Coronary artery (tissue), 2 donors: ENCODE data around the gene MAGI1.

Source experiments
- DNase-seq: peaks from one replicate; pipeline ENCODE4 v3.0.0-alpha.2; 2017; ENCODE audit warnings: low spot score
- H3K27ac ChIP-seq, 2 donors: fragments of 200-600 bp; sonication (generic); one replicate each; pipeline ENCODE4 v1.5.1; 2016 to 2019
- H3K4me3 ChIP-seq: fragments of 200-600 bp; sonication (generic); 2 replicates; pipeline ENCODE4 v1.5.1; 2016; ENCODE audit warnings: mild to moderate bottlenecking, moderate library complexity
- CTCF ChIP-seq: fragments of 200-600 bp; sonication (generic); IDR thresholded peaks from one replicate; pipeline ENCODE4 v1.5.1; 2019; ENCODE audit warnings: antibody characterized with exemption

Gene MAGI1

GRCh38 chr3:65422154-65422553 lies 616.6 kb downstream of the MAGI1 start:
- no peak overlapping the region for H3K27ac ChIP-seq
- H3K4me3 ChIP-seq, result no peak overlapping the region
- no peak for TF ChIP-seq CTCF
- no peak for DNase-seq

DNA sequence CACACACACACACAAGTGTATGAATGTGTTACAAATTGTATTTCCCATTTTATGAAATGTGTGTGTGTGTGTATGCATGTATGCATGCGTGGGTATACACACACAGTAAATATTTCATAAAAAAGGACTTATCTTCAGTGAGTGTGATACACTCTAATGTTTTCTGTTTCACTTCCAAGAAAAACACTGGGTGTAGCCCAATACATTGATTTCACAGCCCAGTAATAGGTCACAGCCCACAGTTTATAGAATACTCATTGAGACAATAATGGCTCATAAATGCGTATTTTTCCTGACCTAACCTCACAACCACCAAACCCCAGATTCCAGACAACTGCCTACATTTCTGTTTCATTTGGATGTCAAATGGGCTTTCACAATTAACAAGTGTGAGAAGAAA lies 619.5 kb downstream of the MAGI1 start:
- no peak for TF ChIP-seq CTCF
- Histone ChIP-seq H3K4me3 (no peak overlapping the region), H3K27ac (no peak overlapping the region)
- DNase-seq, result no peak

- no peak overlapping the region for H3K4me3 ChIP-seq
- TF ChIP-seq CTCF, result no peak
- H3K27ac ChIP-seq, result no peak overlapping the region
- no peak for DNase-seq
Observed at GRCh38 chr3:65413891-65414290, 624.8 kb downstream of the MAGI1 start.

DNA sequence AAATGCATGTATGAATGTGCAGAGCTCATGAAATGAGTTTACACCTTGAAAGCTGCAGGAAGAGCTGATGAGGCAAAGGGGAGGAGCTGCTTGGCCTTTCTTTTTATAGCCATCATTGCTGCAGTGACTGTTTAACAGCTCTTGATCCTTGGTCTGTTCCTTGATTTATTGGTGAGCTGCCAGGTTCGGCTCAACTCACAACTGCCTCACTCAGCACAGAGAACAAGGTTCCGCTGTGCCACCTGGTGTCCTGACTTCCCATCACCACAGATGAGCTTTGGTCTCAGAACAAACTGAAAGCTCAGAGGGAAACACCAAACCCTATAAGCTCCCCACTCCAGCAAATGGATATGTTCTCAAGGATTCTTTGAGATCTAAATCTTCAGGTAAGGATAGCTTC lies 626.1 kb downstream of the MAGI1 start:
- no peak overlapping the region for H3K27ac ChIP-seq
- no peak for DNase-seq
- TF ChIP-seq CTCF, result no peak
- no peak overlapping the region for H3K4me3 ChIP-seq

GRCh38 chr3:65411367-65411766 lies 627.4 kb downstream of the MAGI1 start:
- Histone ChIP-seq H3K4me3 (no peak overlapping the region), H3K27ac (no peak overlapping the region)
- TF ChIP-seq CTCF, result no peak
- no peak for DNase-seq

GRCh38 chr3:65409176-65409569 lies 629.5 kb downstream of the MAGI1 start:
- DNase-seq, result no peak
- H3K4me3 ChIP-seq, result no peak overlapping the region
- no peak for TF ChIP-seq CTCF
- H3K27ac ChIP-seq, result no peak overlapping the region

GRCh38 chr3:65408531-65409175 lies 630.1 kb downstream of the MAGI1 start:
- H3K4me3 ChIP-seq, result no peak overlapping the region
- DNase-seq, result no peak
- H3K27ac ChIP-seq, result no peak overlapping the region
- TF ChIP-seq CTCF, result no peak
